Panc1 (cell line): ENCODE results near the gene CLCNKA. TPM values are rescaled to one million over a fixed set of nuclear protein-coding genes. Genes with fewer than 3 reads are reported as not detected.

Experiments used
- ATAC-seq: fragments of 200-7000 bp; cut with Tn5 transposase; 2 replicates; pipeline ENCODE4 v1.9.1; 2020; ENCODE audit warnings: mild to moderate bottlenecking, moderate library complexity
- BruUV-seq: library from RNA; stranded (reverse); fragments of 400-500 nt; replicated peaks from 2 replicates; lab custom pipeline; 2021; lab: Mats Ljungman, UMichigan
- CTCF ChIA-PET: fragments of 300-600 bp; sonication (Branson Sonifier 250); formaldehyde crosslinking; loops from one replicate; lab custom pipeline; 2022; ENCODE audit warnings: antibody characterized with exemption; lab: Charles Lee
- POLR2A ChIA-PET: fragments of 300-600 bp; sonication (Branson Sonifier 250); formaldehyde crosslinking; loops from one replicate; lab custom pipeline; 2022; ENCODE audit warnings: antibody characterized with exemption; lab: Charles Lee
- DNase-seq: peaks from one replicate; pipeline ENCODE4 v3.0.0-alpha.2; 2010; ENCODE audit warnings: low read depth, low spot score
- H3K27ac ChIP-seq: 2 replicates; pipeline ENCODE4 v1.5.1; 2011; ENCODE audit warnings: mild to moderate bottlenecking, low read length, inconsistent platforms
- H3K27me3 ChIP-seq: fragments of 200-500 bp; sonication (Bioruptor generic); 2 replicates; pipeline ENCODE4 v1.6.0; 2014; ENCODE audit warnings: low read length, inconsistent platforms; ENCODE audit not compliant: control insufficient read depth, insufficient read depth
- H3K36me3 ChIP-seq: fragments of 200-500 bp; sonication (Bioruptor generic); 2 replicates; pipeline ENCODE4 v1.5.1; 2014; ENCODE audit warnings: inconsistent platforms, mild to moderate bottlenecking, low read length, moderate library complexity; ENCODE audit not compliant: control insufficient read depth, insufficient read depth
- H3K4me1 ChIP-seq: 2 replicates; pipeline ENCODE4 v1.5.1; 2011; ENCODE audit warnings: inconsistent platforms, mild to moderate bottlenecking, low read length, moderate library complexity; ENCODE audit not compliant: control insufficient read depth, insufficient read depth
- H3K4me3 ChIP-seq, 2 experiments: 2 replicates each; pipeline ENCODE4 v1.5.1; 2011 to 2012; ENCODE audit warnings: low read depth in 2 of 2, low read length in 2 of 2, mild to moderate bottlenecking in 2 of 2, inconsistent platforms in 1 of 2, moderate library complexity in 1 of 2
- H3K9me3 ChIP-seq: fragments of 200-500 bp; sonication (Bioruptor generic); 2 replicates; pipeline ENCODE4 v1.5.1; 2014; ENCODE audit warnings: low read depth, mild to moderate bottlenecking, inconsistent platforms, low read length, moderate library complexity; ENCODE audit not compliant: control insufficient read depth, insufficient read depth
- CTCF ChIP-seq: fragments of 450-650 bp; IDR thresholded peaks from 2 replicates; pipeline ENCODE4 v1.5.1; 2017; ENCODE audit warnings: mild to moderate bottlenecking
- POLR2AphosphoS5 ChIP-seq: IDR thresholded peaks from 2 replicates; pipeline ENCODE4 v1.6.1; 2012; ENCODE audit warnings: mild to moderate bottlenecking, low read depth, low read length, moderate library complexity
- REST ChIP-seq, 2 experiments: IDR thresholded peaks; 2 replicates each; pipeline ENCODE4 v1.6.1; 2011 to 2012; ENCODE audit warnings: low read depth in 2 of 2, control low read depth in 1 of 2, low read length in 1 of 2, mild to moderate bottlenecking in 1 of 2, moderate library complexity in 1 of 2; ENCODE audit not compliant: insufficient read depth in 1 of 2
- SIN3A ChIP-seq: IDR thresholded peaks from 2 replicates; pipeline ENCODE4 v1.6.1; 2012; ENCODE audit warnings: low read depth, mild to moderate bottlenecking, low read length, moderate library complexity, borderline replicate concordance; ENCODE audit not compliant: insufficient read depth
- TCF7L2 ChIP-seq: IDR thresholded peaks from 2 replicates; pipeline ENCODE4 v1.6.1; 2011; ENCODE audit warnings: mild to moderate bottlenecking, low read depth, low read length, inconsistent platforms
- in situ Hi-C: cut with HindIII; loops from 2 replicates; pipeline ENCODE4 v1.10.0; 2016; ENCODE audit warnings: low sequenced_read_pairs, low pct_unique_long_range_greater_than_20kb
- intact Hi-C: fragments of 100-400 bp; cut with micrococcal nuclease; formaldehyde crosslinking; loops from one replicate; pipeline ENCODE4 v1.10.0; 2022; ENCODE audit not compliant: unreplicated experiment
- total RNA-seq: library from RNA; stranded (reverse); gene quantifications from one replicate; pipeline ENCODE4 v1.2.1, GENCODE V29; 2021; ENCODE audit not compliant: unreplicated experiment

Gene CLCNKA
- total RNA-seq, 1 experiment from 2014 or later = 0.57 TPM

- Histone ChIP-seq H3K27ac (no peak overlapping the region), H3K36me3 (no peaks in the 10 kb centered on the region), H3K9me3 (no peaks in the 10 kb centered on the region), H3K4me3 (no peak overlapping the region), H3K4me1 (peaks cover 3% of the 10 kb centered on the region; the same call in 1 of the 2 replicates), H3K27me3 (no peaks in the 10 kb centered on the region)
- ChIA-PET CTCF (interaction anchor here (1.2 kb wide), 1 partner anchor 9 kb away, joined by 5 read pairs; the partner anchor contains the start of gene FAM131C), POLR2A (no interaction called here)
- in situ Hi-C loops = no loop called here
- TF ChIP-seq REST (IDR thresholded peaks at IDR 0.05; ENCODE audit: insufficient read depth in 1 of 2, low read depth in 2 of 2, low read length in 1 of 2) (no peak), SIN3A (no peak), TCF7L2 (no peak), CTCF (no peak), POLR2AphosphoS5 (no peak)
- DNase-seq (no peak), ATAC-seq (no peak)
- BruUV-seq = no TSS peak
- intact Hi-C loops = no loop called here
Observed at GRCh38 chr1:16064536-16065268, 42.9 kb downstream of the CLCNKA start.

- ATAC-seq = no peak
- H3K9me3 ChIP-seq = no peaks in the 10 kb centered on the region
- ChIA-PET POLR2A (no interaction called here), CTCF (interaction anchor here (1.2 kb wide), 1 partner anchor 8 kb away, joined by 5 read pairs; the partner anchor contains the start of gene FAM131C)
- no peak overlapping the region for H3K27ac ChIP-seq
- no TSS peak for BruUV-seq
- no peaks in the 10 kb centered on the region for H3K27me3 ChIP-seq
- TF ChIP-seq TCF7L2 = no peak
- TF ChIP-seq POLR2AphosphoS5 = no peak
- no peak for TF ChIP-seq CTCF
- no peak for TF ChIP-seq REST (IDR thresholded peaks at IDR 0.05; ENCODE audit: insufficient read depth in 1 of 2, low read depth in 2 of 2, low read length in 1 of 2)
- no peak for TF ChIP-seq SIN3A
- DNase-seq = no peak
- H3K4me3 ChIP-seq = no peak overlapping the region
- peaks cover 3% of the 10 kb centered on the region; the same call in 1 of the 2 replicates for H3K4me1 ChIP-seq
- in situ Hi-C loops = no loop called here
- H3K36me3 ChIP-seq = no peaks in the 10 kb centered on the region
- intact Hi-C loops = no loop called here
Observed at GRCh38 chr1:16065269-16065576, 43.4 kb downstream of the CLCNKA start.
